Aorta (tissue), 5 donors: ENCODE results near the gene C5orf22. TPM values are rescaled to one million over a fixed set of nuclear protein-coding genes. Genes with fewer than 3 reads are reported as not detected.
"Not testable (repeated sequence)": the region's sequence is repeated elsewhere in the genome, so short reads cannot be mapped to it uniquely, and the experiment has no call there.

Experiments
- ATAC-seq: fragments of 200-7000 bp; cut with Tn5 transposase; one replicate; pipeline ENCODE4 v1.9.1; 2022; ENCODE audit warnings: moderate library complexity; ENCODE audit not compliant: low FRiP score
- DNase-seq, 2 donors: peaks; one replicate each; pipeline ENCODE4 v3.0.0-alpha.2; 2020
- H3K27ac ChIP-seq, 2 donors: one replicate each; pipeline ENCODE4 v1.5.1; 2013; ENCODE audit warnings: low read length in 2 of 2, mild to moderate bottlenecking in 2 of 2, moderate library complexity in 2 of 2, control low read depth in 1 of 2, inconsistent platforms in 1 of 2, low read depth in 1 of 2
- H3K27me3 ChIP-seq, 2 donors: one replicate each; pipeline ENCODE4 v1.6.1; 2013; ENCODE audit warnings: control low read depth in 1 of 2, low read length in 1 of 2, mild to moderate bottlenecking in 1 of 2, moderate library complexity in 1 of 2; ENCODE audit not compliant: insufficient read depth in 2 of 2, control insufficient read depth in 1 of 2
- H3K36me3 ChIP-seq, 2 donors: one replicate each; pipeline ENCODE4 v1.6.1; 2013; ENCODE audit warnings: control low read depth in 1 of 2, low read length in 1 of 2, mild to moderate bottlenecking in 1 of 2; ENCODE audit not compliant: insufficient read depth in 2 of 2, control insufficient read depth in 1 of 2
- H3K4me1 ChIP-seq, 2 donors: one replicate each; pipeline ENCODE4 v1.6.1; 2013; ENCODE audit warnings: low read length in 2 of 2, control low read depth in 1 of 2, mild to moderate bottlenecking in 1 of 2, moderate library complexity in 1 of 2; ENCODE audit not compliant: insufficient read depth in 2 of 2, control insufficient read depth in 1 of 2
- H3K4me3 ChIP-seq, 2 donors: one replicate each; pipeline ENCODE4 v1.5.1; 2013; ENCODE audit warnings: low read length in 2 of 2, control low read depth in 1 of 2, mild to moderate bottlenecking in 1 of 2
- H3K9me3 ChIP-seq: one replicate; pipeline ENCODE4 v1.6.1; 2013; ENCODE audit warnings: mild to moderate bottlenecking, low read length; ENCODE audit not compliant: control insufficient read depth
- WGBS, 2 donors: extraction: QIAGEN DNeasy Blood & Tissue Kit; methylation state at CpG; one replicate each; pipeline ENCODE4 v1.1.7; 2013; 5-methylcytosine and 5-hydroxymethylcytosine counted together
- intact Hi-C, 2 donors: fragments of 100-400 bp; cut with DNase I; formaldehyde crosslinking; loops; one replicate each; pipeline versions ENCODE4 v1.14.2 to v1.15.0; 2022
- polyA plus RNA-seq, 2 donors: library from polyadenylated mRNA; stranded (reverse); fragments of 200-250 nt; gene quantifications; one replicate each; pipeline ENCODE4 v1.2.3, GENCODE V29; 2013
- total RNA-seq, 2 donors: library from RNA; stranded (reverse); fragmentation: NEBNext Ultra II Directional; extraction: Animal tissue kit (Norgen Biotek cat#: 25700); gene quantifications; one replicate each; pipeline ENCODE4 v1.2.1, GENCODE V29; 2021
- donor health status: healthy with polysubstance abuse.
- donor health status: Bipolar disorder and iron deficiency.
- donor health status: DM: no; HTN: no; CAD: no.
- donor health status: DM: no; HTN: no; CAD: no.
- donor health status: DM: yes; HTN: yes; CAD: no.

C5orf22 gene
- total and polyA plus RNA-seq, 4 donors: 7.5 to 18.6 (median 11.4) TPM

DNA sequence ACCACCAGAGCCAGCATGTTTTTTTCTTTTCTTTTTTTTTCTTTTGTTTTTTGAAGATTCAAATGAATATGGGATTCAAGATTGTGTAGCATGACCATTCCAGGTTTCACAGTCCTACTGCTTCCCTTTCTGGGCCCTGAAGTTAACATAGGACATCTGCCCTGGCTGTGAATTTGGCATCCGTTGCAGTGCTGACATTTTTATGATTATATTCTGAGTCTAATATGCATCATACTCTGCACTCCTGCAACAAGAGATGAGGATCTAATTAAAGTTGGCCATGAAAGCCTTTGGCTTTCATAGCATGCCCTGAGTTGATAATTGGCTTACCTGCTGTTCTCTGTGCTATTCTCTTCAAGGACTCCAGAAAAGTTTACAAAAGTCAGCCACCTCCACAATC lies 29.8 kb downstream of the C5orf22 start:
- DNase-seq (no peak), ATAC-seq (no peak)
- intact Hi-C loops: no loop called here
- no peaks in the 10 kb centered on the region for H3K36me3 ChIP-seq
- no peaks in the 10 kb centered on the region for H3K27me3 ChIP-seq
- 63 to 82% methylated on average over 1 of the region's 1 CpG for WGBS, 2 donors
- H3K9me3 ChIP-seq: no peaks in the 10 kb centered on the region
- H3K4me1 ChIP-seq: peaks cover 0 to 3% of the 10 kb centered on the region in 2 donors
- no peak overlapping the region for H3K4me3 ChIP-seq
- H3K27ac ChIP-seq: no peak overlapping the region

DNA sequence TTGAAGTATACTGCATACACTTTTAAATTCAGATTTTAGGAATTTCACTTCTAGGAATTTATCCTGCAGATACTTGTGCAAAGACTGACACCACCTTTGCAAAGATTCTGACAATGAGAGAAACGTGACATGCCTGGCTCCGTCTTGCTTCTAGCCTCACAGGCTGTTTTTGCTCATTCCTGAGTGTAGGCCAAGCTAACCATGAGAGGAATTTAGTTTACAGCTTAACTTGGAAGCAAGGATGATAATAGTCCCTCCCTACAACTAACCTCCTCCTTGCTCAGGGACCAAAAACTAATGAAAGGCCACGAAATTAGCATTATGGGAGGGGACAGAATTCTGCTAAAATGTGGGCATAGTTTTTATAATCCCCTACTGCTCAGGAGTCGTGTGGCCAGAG lies 31.1 kb downstream of the C5orf22 start:
- Histone ChIP-seq H3K4me3 (no peak overlapping the region), H3K4me1 (peaks cover 0 to 3% of the 10 kb centered on the region in 2 donors), H3K9me3 (no peaks in the 10 kb centered on the region), H3K36me3 (no peaks in the 10 kb centered on the region), H3K27ac (no peak overlapping the region), H3K27me3 (no peaks in the 10 kb centered on the region)
- intact Hi-C loops: no loop called here
- DNase-seq (no peak), ATAC-seq (no peak)
- WGBS, 2 donors: 13 to 15% methylated on average over 4 of the region's 4 CpGs

DNA sequence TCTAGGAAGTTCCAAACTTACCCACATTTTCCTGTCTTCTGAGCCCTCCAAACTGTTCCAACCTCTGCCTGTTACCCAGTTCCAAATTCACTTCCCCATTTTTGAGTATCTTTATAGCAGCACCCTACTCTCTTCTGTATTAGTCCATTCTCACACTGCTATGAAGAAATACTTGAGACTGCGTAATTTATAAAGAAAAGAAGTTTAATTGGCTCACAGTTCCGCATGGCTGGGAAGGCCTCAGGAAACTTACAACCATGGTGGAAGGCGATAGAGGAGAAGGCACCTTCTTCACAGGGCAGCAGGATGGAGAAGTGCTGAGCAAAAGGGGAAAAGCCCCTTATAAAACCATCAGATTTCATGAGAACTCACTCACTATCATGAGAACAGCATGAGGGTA lies 34.3 kb downstream of the C5orf22 start:
- DNase-seq, H3K9me3 ChIP-seq, H3K27me3 ChIP-seq, H3K27ac ChIP-seq, H3K4me3 ChIP-seq, intact Hi-C loops, H3K36me3 ChIP-seq, H3K4me1 ChIP-seq, ATAC-seq: not testable (repeated sequence)
- 94 to 98% methylated on average over 3 of the region's 3 CpGs for WGBS, 2 donors

DNA sequence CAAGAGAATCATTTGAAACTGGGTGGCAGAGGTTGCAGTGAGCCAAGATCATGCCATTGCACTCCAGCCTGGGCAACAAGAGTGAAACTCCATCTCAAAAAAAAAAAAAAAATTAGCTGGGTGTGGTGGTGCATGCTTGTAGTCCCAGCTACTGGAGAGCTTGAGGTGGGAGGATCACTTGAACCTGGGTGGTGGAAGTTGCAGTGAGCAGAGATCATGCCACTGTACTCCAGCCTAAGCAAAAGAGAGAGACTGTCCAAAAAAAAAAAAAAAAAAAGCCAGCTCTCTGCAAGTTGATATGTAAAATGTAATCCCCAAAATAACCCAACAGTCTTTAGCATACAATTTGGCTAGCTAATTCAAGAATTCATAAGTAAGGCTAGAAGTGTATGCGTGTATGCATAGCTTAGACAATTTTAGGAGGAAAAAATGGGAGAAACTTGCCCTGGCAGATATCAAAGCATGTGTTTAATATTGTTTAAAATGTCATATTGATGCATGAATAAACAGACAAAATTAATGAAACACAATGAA lies 36.3 kb downstream of the C5orf22 start:
- intact Hi-C loops: no loop called here
- 94 to 98% methylated on average over 1 of the region's 1 CpG for WGBS, 2 donors
- no peaks in the 10 kb centered on the region for H3K27me3 ChIP-seq
- no peak for ATAC-seq
- DNase-seq: no peak
- H3K9me3 ChIP-seq: no peaks in the 10 kb centered on the region
- H3K4me1 ChIP-seq: no peaks in the 10 kb centered on the region
- no peak overlapping the region for H3K4me3 ChIP-seq
- no peak overlapping the region for H3K27ac ChIP-seq
- no peaks in the 10 kb centered on the region for H3K36me3 ChIP-seq

DNA sequence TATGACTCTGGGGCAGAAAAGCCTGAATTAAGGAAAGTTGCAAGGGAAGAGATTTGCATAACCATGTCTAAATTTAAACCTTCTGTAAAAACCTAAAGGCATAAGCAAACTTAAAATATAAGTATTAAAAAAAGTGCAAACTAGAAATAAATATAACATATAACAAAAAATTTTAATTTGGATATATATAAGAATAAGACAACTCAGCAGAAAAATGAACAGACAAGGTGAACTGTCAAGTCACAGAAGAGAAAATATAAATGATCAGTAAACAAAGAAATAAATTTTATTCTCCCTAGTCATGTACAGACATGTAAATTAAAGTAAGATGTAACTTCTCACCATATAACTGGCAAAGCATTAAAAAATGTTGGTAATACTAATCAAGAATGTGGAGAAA lies 37.0 kb downstream of the C5orf22 start:
- Histone ChIP-seq H3K9me3 (no peaks in the 10 kb centered on the region), H3K27ac (no peak overlapping the region), H3K27me3 (no peaks in the 10 kb centered on the region), H3K4me1 (no peaks in the 10 kb centered on the region), H3K4me3 (no peak overlapping the region), H3K36me3 (no peaks in the 10 kb centered on the region)
- no peak for ATAC-seq
- intact Hi-C loops: no loop called here
- DNase-seq: no peak

DNA sequence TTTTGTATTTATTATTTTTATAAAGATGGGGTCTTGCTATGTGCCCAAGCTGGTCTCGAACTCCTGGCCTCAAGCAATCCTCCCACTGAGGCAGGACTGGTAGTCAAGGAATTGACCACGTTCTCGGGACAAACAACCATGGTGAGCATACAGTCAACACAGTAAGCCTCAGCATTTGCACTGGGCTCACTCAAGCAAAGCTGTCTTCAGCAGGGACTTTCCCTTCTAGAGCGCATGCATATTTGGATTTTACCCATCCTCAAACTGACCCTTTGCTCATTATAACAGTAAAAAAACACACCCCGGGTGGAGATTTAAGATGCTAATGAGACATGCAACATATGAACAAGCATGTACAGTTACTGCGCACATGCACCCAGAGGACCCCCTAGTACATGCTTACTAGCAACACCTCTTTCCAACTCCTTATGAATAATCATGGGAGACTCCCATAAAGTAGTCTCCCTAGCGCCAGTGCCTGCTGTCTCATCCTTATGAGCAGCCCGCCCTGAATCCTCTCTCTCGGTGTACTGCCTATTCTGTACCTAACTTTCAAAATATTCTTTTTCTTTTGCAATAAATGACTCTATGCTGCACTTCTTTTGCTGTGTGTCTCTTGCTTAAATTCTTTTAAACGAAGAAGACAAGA lies 41.5 kb downstream of the C5orf22 start:
- intact Hi-C loops: no loop called here
- no peak overlapping the region for H3K27ac ChIP-seq
- ATAC-seq (no peak), DNase-seq (no peak)
- no peaks in the 10 kb centered on the region for H3K27me3 ChIP-seq
- H3K4me1 ChIP-seq: no peaks in the 10 kb centered on the region
- H3K4me3 ChIP-seq: no peak overlapping the region
- no peaks in the 10 kb centered on the region for H3K36me3 ChIP-seq
- 92 to 93% methylated on average over 10 of the region's 10 CpGs for WGBS, 2 donors
- no peaks in the 10 kb centered on the region for H3K9me3 ChIP-seq

DNA sequence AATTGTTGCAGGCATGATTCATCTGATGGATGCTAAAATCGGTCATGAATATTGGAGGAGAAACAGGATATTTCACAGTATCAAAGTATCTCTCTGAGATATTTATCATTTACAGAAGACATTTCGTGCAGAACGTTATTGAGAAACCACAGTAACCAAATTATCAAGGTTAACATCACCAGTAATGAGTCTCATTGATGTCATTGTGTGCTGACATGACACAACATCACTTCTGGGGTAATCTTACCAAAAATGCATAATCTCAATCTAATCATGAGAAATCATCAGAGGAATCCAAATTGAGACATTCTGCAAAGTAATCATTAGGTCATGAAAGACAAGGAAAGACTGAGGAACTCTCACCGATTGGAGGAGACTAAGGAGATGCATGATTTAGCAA lies 42.7 kb downstream of the C5orf22 start:
- H3K4me1 ChIP-seq: no peaks in the 10 kb centered on the region
- ATAC-seq: no peak

DNA sequence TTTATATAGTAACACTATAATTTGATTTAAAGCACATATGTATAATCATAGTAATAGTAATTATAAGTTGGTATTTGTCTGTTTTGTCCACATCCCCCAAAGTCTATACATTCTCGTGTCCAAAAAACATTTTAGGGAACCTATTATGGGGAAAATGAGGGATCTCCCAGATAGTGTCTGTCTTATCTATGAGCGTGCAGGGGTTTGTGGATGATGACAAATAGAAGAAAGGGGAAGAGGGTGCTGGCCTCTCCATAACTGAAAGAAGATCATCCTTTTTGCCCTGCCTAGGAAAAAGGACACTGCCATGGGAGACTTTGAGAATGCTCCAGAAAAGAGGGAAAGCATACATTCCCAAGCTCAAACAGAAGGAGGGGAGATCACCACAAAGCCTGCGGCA lies 45.3 kb downstream of the C5orf22 start:
- H3K9me3 ChIP-seq: no peaks in the 10 kb centered on the region
- H3K27me3 ChIP-seq: no peaks in the 10 kb centered on the region
- intact Hi-C loops: no loop called here
- H3K36me3 ChIP-seq: no peaks in the 10 kb centered on the region
- DNase-seq: no peak
- 76 to 83% methylated on average over 3 of the region's 3 CpGs for WGBS, 2 donors
- H3K4me3 ChIP-seq: no peak overlapping the region
- ATAC-seq: no peak
- H3K4me1 ChIP-seq: no peaks in the 10 kb centered on the region
- H3K27ac ChIP-seq: no peak overlapping the region

More for the DNA sequence above, 42.7 kb downstream of the C5orf22 start:
- Histone ChIP-seq H3K4me3 (no peak overlapping the region), H3K36me3 (no peaks in the 10 kb centered on the region), H3K9me3 (no peaks in the 10 kb centered on the region), H3K27ac (no peak overlapping the region), H3K27me3 (no peaks in the 10 kb centered on the region)
- WGBS, 2 donors: 82 to 90% methylated on average over 4 of the region's 4 CpGs
- no peak for DNase-seq
- intact Hi-C loops: no loop called here

DNA sequence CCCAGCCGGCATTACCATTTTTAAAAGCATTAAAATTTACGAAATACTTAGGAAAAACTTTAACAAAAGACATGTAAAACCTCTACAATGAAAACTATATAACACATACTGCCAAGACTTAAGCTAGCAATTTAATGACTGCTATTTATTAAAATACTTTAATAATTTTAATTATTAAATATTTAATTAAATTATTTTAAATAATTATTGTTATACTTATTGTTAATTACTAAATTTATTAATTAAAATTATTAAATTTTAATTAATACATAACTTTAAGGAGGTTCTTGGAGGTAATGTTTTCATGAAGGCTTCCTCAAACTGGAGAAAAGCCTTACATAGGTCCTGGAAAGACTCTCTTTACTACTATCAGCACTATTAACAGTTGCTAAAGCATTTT lies 47.5 kb downstream of the C5orf22 start:
- DNase-seq: no peak
- H3K27ac ChIP-seq: no peak overlapping the region
- WGBS, 2 donors: 91 to 95% methylated on average over 2 of the region's 2 CpGs
- H3K4me3 ChIP-seq: no peak overlapping the region
- H3K36me3 ChIP-seq: no peaks in the 10 kb centered on the region
- H3K9me3 ChIP-seq: no peaks in the 10 kb centered on the region
- intact Hi-C loops: no loop called here
- no peaks in the 10 kb centered on the region for H3K4me1 ChIP-seq
- ATAC-seq: no peak
- H3K27me3 ChIP-seq: no peaks in the 10 kb centered on the region
